GM19240 (cell line): ENCODE measurements around the gene CPLX1.
"Not testable (repeated sequence)": the region's sequence is repeated elsewhere in the genome, so short reads cannot be mapped to it uniquely, and the experiment has no call there.

Experiments
- DNase-seq: peaks from one replicate; pipeline ENCODE4 v3.0.0; 2011; ENCODE audit warnings: low spot score; ENCODE audit not compliant: insufficient read length

Gene CPLX1

GRCh38 chr4:820230-821172 lies 5.4 kb downstream of the CPLX1 start:
- no peak for DNase-seq

GRCh38 chr4:819401-820229 lies 6.3 kb downstream of the CPLX1 start:
- DNase-seq = no peak

GRCh38 chr4:818106-818921 lies 7.6 kb downstream of the CPLX1 start:
- DNase-seq = no peak

- DNase-seq = no peak
Observed at GRCh38 chr4:815464-816146, 10.3 kb downstream of the CPLX1 start.

GRCh38 chr4:814312-814850 lies 11.5 kb downstream of the CPLX1 start:
- no peak for DNase-seq

GRCh38 chr4:813900-814299 lies 12.0 kb downstream of the CPLX1 start:
- DNase-seq = no peak

GRCh38 chr4:808860-809570 lies 16.9 kb downstream of the CPLX1 start:
- no peak for DNase-seq

- no peak for DNase-seq
Observed at GRCh38 chr4:807792-808191, 18.1 kb downstream of the CPLX1 start.

GRCh38 chr4:806979-807378 lies 18.9 kb downstream of the CPLX1 start:
- not testable (repeated sequence) for DNase-seq

GRCh38 chr4:804804-805203 lies 21.1 kb downstream of the CPLX1 start:
- no peak for DNase-seq

GRCh38 chr4:803884-804283 lies 22.0 kb downstream of the CPLX1 start:
- no peak for DNase-seq

GRCh38 chr4:801436-802124 lies 24.3 kb downstream of the CPLX1 start:
- no peak for DNase-seq

- no peak for DNase-seq
Observed at GRCh38 chr4:797066-797465, 28.9 kb downstream of the CPLX1 start.

- DNase-seq = no peak
Observed at GRCh38 chr4:796206-796605, 29.7 kb downstream of the CPLX1 start.

- DNase-seq = no peak
Observed at GRCh38 chr4:795726-796119, 30.2 kb downstream of the CPLX1 start.

GRCh38 chr4:794900-795725 lies 30.8 kb downstream of the CPLX1 start:
- no peak for DNase-seq

GRCh38 chr4:793941-794621 lies 31.8 kb downstream of the CPLX1 start:
- no peak for DNase-seq
